Upper lobe of left lung (tissue), 4 donors: ENCODE results near the gene LHFPL2.

Experiments used
- POLR2A ChIP-seq, 4 donors: fragments of 450-650 bp; IDR thresholded peaks; one replicate each; pipeline ENCODE4 v1.5.1; 2016 to 2017; ENCODE audit warnings: antibody characterized with exemption in 4 of 4, mild to moderate bottlenecking in 2 of 4
- POLR2AphosphoS5 ChIP-seq, 2 donors: sonication (generic); formaldehyde crosslinking; IDR thresholded peaks; one replicate each; pipeline ENCODE4 v1.5.1; 2017; ENCODE audit warnings: antibody characterized with exemption in 2 of 2

GRCh38 chr5:78595458-78595921, 53.1 kb downstream of the LHFPL2 start:
- TF ChIP-seq POLR2AphosphoS5 (IDR thresholded peaks at IDR 0.05) (no peak), POLR2A (IDR thresholded peaks at IDR 0.05) (no peak)
